IMR-90 (cell line): ENCODE data around the gene SLC35E4. TPM values are rescaled to one million over a fixed set of nuclear protein-coding genes. Genes with fewer than 3 reads are reported as not detected.

Source experiments
- ATAC-seq: fragments of 200-7000 bp; cut with Tn5 transposase; 2 replicates; pipeline ENCODE4 v1.9.1; 2020; ENCODE audit warnings: low read depth, mild to moderate bottlenecking, moderate library complexity
- BruUV-seq: library from RNA; stranded (reverse); fragments of 400-500 nt; replicated peaks from 2 replicates; lab custom pipeline; 2021; lab: Mats Ljungman, UMichigan
- CTCF ChIA-PET: fragments of 300-600 bp; formaldehyde crosslinking; extraction: SDS; loops from one replicate; lab custom pipeline; 2021; ENCODE audit warnings: antibody characterized with exemption; lab: Yijun Ruan, JAX
- POLR2A ChIA-PET: fragments of 300-600 bp; sonication (Branson Sonifier 250); formaldehyde crosslinking; loops from one replicate; lab custom pipeline; 2022; ENCODE audit warnings: antibody characterized with exemption; ENCODE audit not compliant: unreplicated experiment; lab: Charles Lee
- DNase-seq: peaks from one replicate; pipeline ENCODE4 v3.0.0; 2013
- H2AFZ ChIP-seq: replicated peaks from 2 replicates; pipeline ENCODE3; 2013; ENCODE audit warnings: low read length, mild to moderate bottlenecking; ENCODE audit not compliant: poor library complexity
- H2AK5ac ChIP-seq: 2 replicates; pipeline ENCODE4 v1.6.1; 2013; ENCODE audit warnings: low read depth, low read length, inconsistent platforms
- H2AK9ac ChIP-seq: replicated peaks from 2 replicates; pipeline ENCODE3; 2013; ENCODE audit warnings: mild to moderate bottlenecking, low read depth, low read length, moderate library complexity; ENCODE audit not compliant: poor library complexity
- H2BK120ac ChIP-seq: 2 replicates; pipeline ENCODE4 v1.6.1; 2013; ENCODE audit warnings: low read depth, low read length, inconsistent platforms
- H2BK15ac ChIP-seq: 3 replicates; pipeline ENCODE4 v1.6.1; 2013; ENCODE audit warnings: low read depth, low read length, inconsistent platforms
- H2BK20ac ChIP-seq: 2 replicates; pipeline ENCODE4 v1.6.1; 2013; ENCODE audit warnings: low read depth, mild to moderate bottlenecking, inconsistent platforms, low read length, moderate library complexity
- H2BK5ac ChIP-seq: 2 replicates; pipeline ENCODE4 v1.6.1; 2013; ENCODE audit warnings: mild to moderate bottlenecking, low read depth, low read length, inconsistent platforms; ENCODE audit not compliant: poor library complexity, severe bottlenecking
- H3K14ac ChIP-seq: replicated peaks from 2 replicates; pipeline ENCODE4 v1.6.1; 2013; ENCODE audit warnings: low read depth, low read length, inconsistent platforms
- H3K18ac ChIP-seq: 2 replicates; pipeline ENCODE4 v1.6.1; 2013; ENCODE audit warnings: low read depth, low read length, control low read depth
- H3K23ac ChIP-seq: 2 replicates; pipeline ENCODE4 v1.6.1; 2013; ENCODE audit warnings: low read depth, low read length, inconsistent platforms
- H3K27ac ChIP-seq: 2 replicates; pipeline ENCODE4 v1.5.1; 2013; ENCODE audit warnings: mild to moderate bottlenecking, control low read depth, low read length; ENCODE audit not compliant: insufficient read depth
- H3K27me3 ChIP-seq: 2 replicates; pipeline ENCODE4 v1.6.1; 2013; ENCODE audit warnings: low read length; ENCODE audit not compliant: control insufficient read depth, insufficient read depth
- H3K36me3 ChIP-seq: 2 replicates; pipeline ENCODE4 v1.6.1; 2013; ENCODE audit warnings: low read length, mixed read lengths; ENCODE audit not compliant: control insufficient read depth, insufficient read depth
- H3K4ac ChIP-seq: 2 replicates; pipeline ENCODE4 v1.6.1; 2013; ENCODE audit warnings: low read depth, low read length, inconsistent platforms
- H3K4me1 ChIP-seq: 2 replicates; pipeline ENCODE4 v1.6.1; 2013; ENCODE audit warnings: low read length, mixed read lengths; ENCODE audit not compliant: control insufficient read depth, insufficient read depth
- H3K4me2 ChIP-seq: 2 replicates; pipeline ENCODE4 v1.6.1; 2013; ENCODE audit warnings: low read depth, mild to moderate bottlenecking, control low read depth, low read length, moderate library complexity
- H3K4me3 ChIP-seq: 2 replicates; pipeline ENCODE4 v1.5.1; 2013; ENCODE audit warnings: low read depth, mild to moderate bottlenecking, control low read depth, low read length, moderate library complexity; ENCODE audit not compliant: insufficient read depth
- H3K56ac ChIP-seq: 2 replicates; pipeline ENCODE4 v1.6.1; 2013; ENCODE audit warnings: low read length, inconsistent platforms; ENCODE audit not compliant: insufficient read depth; ENCODE audit errors: extremely low read depth
- H3K79me1 ChIP-seq, 2 experiments: 2 replicates each; pipeline ENCODE4 v1.6.1; 2013; ENCODE audit warnings: low read length in 2 of 2, inconsistent platforms in 1 of 2, low read depth in 1 of 2
- H3K9ac ChIP-seq: 2 replicates; pipeline ENCODE4 v1.6.1; 2013; ENCODE audit warnings: low read depth, low read length, control low read depth
- H3K9me1 ChIP-seq: 2 replicates; pipeline ENCODE4 v1.6.1; 2013; ENCODE audit warnings: low read length, inconsistent platforms; ENCODE audit not compliant: insufficient read depth
- H3K9me3 ChIP-seq: 2 replicates; pipeline ENCODE4 v1.6.1; 2013; ENCODE audit warnings: low read length; ENCODE audit not compliant: control insufficient read depth, insufficient read depth
- H4K20me1 ChIP-seq: 2 replicates; pipeline ENCODE4 v1.6.1; 2013; ENCODE audit warnings: low read length, inconsistent platforms; ENCODE audit not compliant: insufficient read depth
- H4K5ac ChIP-seq: 2 replicates; pipeline ENCODE4 v1.6.1; 2013; ENCODE audit warnings: mild to moderate bottlenecking, low read depth, low read length, control low read depth
- H4K8ac ChIP-seq, 2 experiments: 2 replicates each; pipeline ENCODE4 v1.6.1; 2013; ENCODE audit warnings: low read depth in 2 of 2, low read length in 2 of 2, control low read depth in 1 of 2, inconsistent platforms in 1 of 2
- H4K91ac ChIP-seq: 2 replicates; pipeline ENCODE4 v1.6.1; 2013; ENCODE audit warnings: low read depth, low read length, inconsistent platforms; ENCODE audit not compliant: insufficient read depth
- BHLHE40 ChIP-seq: fragments of 150-350 bp; IDR thresholded peaks from 2 replicates; pipeline ENCODE4 v1.6.1; 2016; ENCODE audit warnings: mild to moderate bottlenecking, low read depth, low read length
- CEBPB ChIP-seq: IDR thresholded peaks from 2 replicates; pipeline ENCODE4 v1.6.1; 2012; ENCODE audit warnings: low read depth, low read length, improper control_type of control experiment
- FOS ChIP-seq: fragments of 150-350 bp; IDR thresholded peaks from 2 replicates; pipeline ENCODE4 v1.6.1; 2016; ENCODE audit warnings: low read depth, low read length
- MAFK ChIP-seq: IDR thresholded peaks from 2 replicates; pipeline ENCODE4 v1.6.1; 2012; ENCODE audit warnings: low read depth, low read length, improper control_type of control experiment
- MAZ ChIP-seq: IDR thresholded peaks from 2 replicates; pipeline ENCODE4 v1.6.1; 2012; ENCODE audit warnings: low read depth, mild to moderate bottlenecking, low read length, improper control_type of control experiment, moderate library complexity, borderline replicate concordance
- MXI1 ChIP-seq: IDR thresholded peaks from 2 replicates; pipeline ENCODE4 v1.6.1; 2012; ENCODE audit warnings: low read depth, mild to moderate bottlenecking, low read length, moderate library complexity, borderline replicate concordance
- NFE2L2 ChIP-seq: fragments of 150-350 bp; IDR thresholded peaks from 2 replicates; pipeline ENCODE4 v1.6.1; 2016; ENCODE audit warnings: low read depth, mild to moderate bottlenecking, low read length
- POLR2A ChIP-seq: IDR thresholded peaks from 2 replicates; pipeline ENCODE4 v1.6.1; 2012; ENCODE audit warnings: mild to moderate bottlenecking, low read depth, low read length
- RAD21 ChIP-seq: IDR thresholded peaks from 2 replicates; pipeline ENCODE4 v1.6.1; 2012; ENCODE audit warnings: low read length, improper control_type of control experiment
- RCOR1 ChIP-seq: IDR thresholded peaks from 2 replicates; pipeline ENCODE4 v1.6.1; 2012; ENCODE audit warnings: mild to moderate bottlenecking, low read length, improper control_type of control experiment; ENCODE audit not compliant: insufficient replicate concordance
- RFX5 ChIP-seq: IDR thresholded peaks from 2 replicates; pipeline ENCODE4 v1.8.0; 2012; ENCODE audit warnings: low read depth, mild to moderate bottlenecking, low read length, moderate library complexity
- WGBS, 2 experiments: methylation state at CpG; one replicate each; pipeline versions ENCODE4 v1.1.5 to v1.1.7; 2013; ENCODE audit warnings: missing lambda C conversion rate in 2 of 2; ENCODE audit not compliant: insufficient read length in 1 of 2; ENCODE audit errors: extremely low coverage in 2 of 2; 5-methylcytosine and 5-hydroxymethylcytosine counted together
- dilution Hi-C: fragments of 300-500 bp; cut with HindIII; formaldehyde crosslinking; loops from one replicate; pipeline ENCODE4 v1.14.3; 2018; ENCODE audit warnings: low sequenced_read_pairs; ENCODE audit not compliant: unreplicated experiment
- in situ Hi-C: fragments of 300-500 bp; cut with MboI; formaldehyde crosslinking; loops from 3 replicates; pipeline ENCODE4 v1.14.3; 2019; ENCODE audit warnings: low sequenced_read_pairs, inconsistent platforms, mixed read lengths
- intact Hi-C: fragments of 100-400 bp; cut with micrococcal nuclease; formaldehyde crosslinking; loops from 2 replicates; pipeline ENCODE4 v1.10.0; 2022
- polyA plus RNA-seq, 3 experiments: library from polyadenylated mRNA; depleted of rRNA; stranded (reverse); fragments of >200 nt; gene quantifications; 2 replicates each; pipeline ENCODE4 v1.2.3, GENCODE V29; 2012; ENCODE audit warnings: low replicate concordance in 1 of 3
- total RNA-seq: library from RNA; depleted of rRNA; stranded (reverse); fragments of >200 nt; gene quantifications from 2 replicates; pipeline ENCODE4 v1.2.3, GENCODE V29; 2012
- TF ChIP-seq, protein P1 (sequence below): conservative IDR thresholded peaks from 2 replicates; pipeline ENCODE4 v1.5.1; 2012; ENCODE audit warnings: mild to moderate bottlenecking, low read depth, low read length, improper control_type of control experiment

Gene SLC35E4
- total and polyA plus RNA-seq, 2 of the 4 experiments (the other 2 are of a cell fraction) = 5.7 to 6.8 TPM

DNA sequence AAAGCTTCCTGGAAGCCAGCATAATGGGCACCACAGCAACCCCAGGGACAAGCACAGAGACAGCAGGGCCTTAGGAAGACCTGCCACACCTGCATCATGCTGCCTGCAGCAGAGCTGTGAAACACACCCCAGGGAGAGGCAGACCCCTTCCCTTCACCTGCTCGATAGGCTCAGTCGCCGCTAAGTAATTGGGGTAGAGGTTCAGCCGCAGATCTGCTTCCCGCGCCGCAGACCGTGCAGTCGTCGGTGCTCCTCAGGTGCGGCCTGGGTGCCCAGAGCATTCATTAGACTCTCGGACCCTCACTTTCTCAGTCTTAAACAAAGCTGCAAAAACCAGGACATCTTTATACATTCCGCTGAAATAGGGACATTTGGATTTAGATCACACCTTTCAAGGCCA lies 29.2 kb downstream of the SLC35E4 start:
- H3K9me3 ChIP-seq = no peaks in the 10 kb centered on the region
- H4K5ac ChIP-seq = no peak overlapping the region
- H3K27me3 ChIP-seq = no peaks in the 10 kb centered on the region
- peaks cover 3% of the 10 kb centered on the region; the same call in 1 of the 2 replicates for H3K9me1 ChIP-seq
- in situ Hi-C loops = no loop called here
- no peaks in the 10 kb centered on the region for H4K20me1 ChIP-seq
- H2BK5ac ChIP-seq = no peak overlapping the region
- H3K4me3 ChIP-seq = no peak overlapping the region
- H2AK5ac ChIP-seq = no peak overlapping the region
- ATAC-seq (no peak), DNase-seq (no peak)
- H2AFZ ChIP-seq = no peak overlapping the region
- no peak overlapping the region for H2BK120ac ChIP-seq
- H3K27ac ChIP-seq = no peak overlapping the region
- peaks cover 0 to 15% of the 10 kb centered on the region in 2 experiments; a peak in 1 of 4 replicates for H3K79me1 ChIP-seq
- no peak overlapping the region for H2BK15ac ChIP-seq
- BruUV-seq = no TSS peak
- no peak overlapping the region for H3K4me2 ChIP-seq
- no peak overlapping the region for H4K8ac ChIP-seq
- CTCF ChIA-PET = no interaction called here
- H3K56ac ChIP-seq = no peak overlapping the region
- H3K18ac ChIP-seq = no peak overlapping the region
- no peak overlapping the region for H4K91ac ChIP-seq
- no peak overlapping the region for H2AK9ac ChIP-seq
- no peaks in the 10 kb centered on the region for H3K4me1 ChIP-seq
- H3K23ac ChIP-seq = no peak overlapping the region
- H3K36me3 ChIP-seq = peaks cover 10% of the 10 kb centered on the region; the same call in 1 of the 2 replicates
- H3K9ac ChIP-seq = no peak overlapping the region
- no peak overlapping the region for H3K4ac ChIP-seq
- intact Hi-C loops = no loop called here
- POLR2A ChIA-PET = no interaction called here
- H2BK20ac ChIP-seq = no peak overlapping the region
- WGBS, 2 experiments = no CpG with 5 or more reads among the region's 13 CpGs
- dilution Hi-C loops = no loop called here
- TF ChIP-seq CEBPB = no peak
- no peak for TF ChIP-seq POLR2A
- TF ChIP-seq RAD21 = no peak
- TF ChIP-seq FOS = no peak
- no peak for TF ChIP-seq BHLHE40
- TF ChIP-seq NFE2L2 = no peak
- no peak for TF ChIP-seq RFX5
- TF ChIP-seq, protein P1, sequence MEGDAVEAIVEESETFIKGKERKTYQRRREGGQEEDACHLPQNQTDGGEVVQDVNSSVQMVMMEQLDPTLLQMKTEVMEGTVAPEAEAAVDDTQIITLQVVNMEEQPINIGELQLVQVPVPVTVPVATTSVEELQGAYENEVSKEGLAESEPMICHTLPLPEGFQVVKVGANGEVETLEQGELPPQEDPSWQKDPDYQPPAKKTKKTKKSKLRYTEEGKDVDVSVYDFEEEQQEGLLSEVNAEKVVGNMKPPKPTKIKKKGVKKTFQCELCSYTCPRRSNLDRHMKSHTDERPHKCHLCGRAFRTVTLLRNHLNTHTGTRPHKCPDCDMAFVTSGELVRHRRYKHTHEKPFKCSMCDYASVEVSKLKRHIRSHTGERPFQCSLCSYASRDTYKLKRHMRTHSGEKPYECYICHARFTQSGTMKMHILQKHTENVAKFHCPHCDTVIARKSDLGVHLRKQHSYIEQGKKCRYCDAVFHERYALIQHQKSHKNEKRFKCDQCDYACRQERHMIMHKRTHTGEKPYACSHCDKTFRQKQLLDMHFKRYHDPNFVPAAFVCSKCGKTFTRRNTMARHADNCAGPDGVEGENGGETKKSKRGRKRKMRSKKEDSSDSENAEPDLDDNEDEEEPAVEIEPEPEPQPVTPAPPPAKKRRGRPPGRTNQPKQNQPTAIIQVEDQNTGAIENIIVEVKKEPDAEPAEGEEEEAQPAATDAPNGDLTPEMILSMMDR = no peak
- TF ChIP-seq MAFK = no peak
- TF ChIP-seq MAZ = no peak
- TF ChIP-seq RCOR1 = no peak
- TF ChIP-seq MXI1 = no peak
- H3K14ac ChIP-seq = no peak overlapping the region
